Fibroblast of villous mesenchyme (primary cell): Measurements from ENCODE around the gene GPR85. TPM values are rescaled to one million over a fixed set of nuclear protein-coding genes. Genes with fewer than 3 reads are reported as not detected.

ENCODE experiments used
- DNase-seq: peaks from one replicate; pipeline ENCODE4 v3.0.0-alpha.2; 2010; ENCODE audit warnings: low read depth
- H3K4me3 ChIP-seq: 2 replicates; pipeline ENCODE4 v1.5.1; 2011; ENCODE audit warnings: low read depth, mild to moderate bottlenecking, low read length
- CTCF ChIP-seq: IDR thresholded peaks from 2 replicates; pipeline ENCODE4 v1.5.1; 2012; ENCODE audit warnings: low read depth, mild to moderate bottlenecking, low read length; ENCODE audit not compliant: insufficient read depth
- total RNA-seq: library from RNA; depleted of rRNA; stranded (reverse); fragments of >200 nt; gene quantifications from 2 replicates; pipeline ENCODE4 v1.2.3, GENCODE V29; 2012

Gene GPR85
- total RNA-seq, 1 donor = 2.6 TPM

GRCh38 chr7:113084496-113085172 lies 2.0 kb downstream of the GPR85 start:
- DNase-seq = no peak
- H3K4me3 ChIP-seq = no peak overlapping the region
- no peak for TF ChIP-seq CTCF

GRCh38 chr7:113083816-113084495 lies 2.7 kb downstream of the GPR85 start:
- DNase-seq = no peak
- no peak overlapping the region for H3K4me3 ChIP-seq
- no peak for TF ChIP-seq CTCF

DNA sequence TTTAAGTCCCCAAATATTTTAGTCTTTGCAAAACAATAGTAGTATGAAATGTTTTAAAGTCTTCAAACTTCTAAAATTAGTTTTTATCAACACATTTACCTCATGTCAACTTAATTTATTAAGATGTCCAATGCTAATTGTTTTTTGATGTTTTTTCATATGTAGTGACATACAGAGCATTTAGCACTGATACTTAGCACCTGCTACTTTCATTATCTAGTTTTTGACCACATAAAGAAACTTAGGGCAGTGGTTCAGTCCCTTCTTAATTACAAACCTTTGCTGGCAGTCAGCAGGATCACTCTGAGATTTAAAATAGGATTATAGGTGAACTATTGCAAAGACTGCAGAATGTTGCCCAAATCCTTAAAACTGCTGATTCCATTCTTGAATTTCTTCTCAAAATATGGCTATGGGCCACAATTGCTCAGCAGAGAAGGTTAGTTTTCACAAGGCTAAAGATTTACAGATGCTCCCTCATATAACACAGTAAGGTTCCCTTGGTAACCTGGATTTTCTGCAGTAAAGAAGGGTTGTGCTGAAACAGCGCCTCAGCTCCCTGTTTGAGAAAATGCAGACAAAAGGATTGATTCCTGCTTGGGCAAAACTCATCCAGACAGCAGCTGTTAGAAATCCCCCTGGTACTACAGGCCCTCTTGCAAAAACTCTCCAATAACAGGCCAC lies 3.4 kb downstream of the GPR85 start:
- no peak for DNase-seq
- H3K4me3 ChIP-seq = no peak overlapping the region
- TF ChIP-seq CTCF = no peak

DNA sequence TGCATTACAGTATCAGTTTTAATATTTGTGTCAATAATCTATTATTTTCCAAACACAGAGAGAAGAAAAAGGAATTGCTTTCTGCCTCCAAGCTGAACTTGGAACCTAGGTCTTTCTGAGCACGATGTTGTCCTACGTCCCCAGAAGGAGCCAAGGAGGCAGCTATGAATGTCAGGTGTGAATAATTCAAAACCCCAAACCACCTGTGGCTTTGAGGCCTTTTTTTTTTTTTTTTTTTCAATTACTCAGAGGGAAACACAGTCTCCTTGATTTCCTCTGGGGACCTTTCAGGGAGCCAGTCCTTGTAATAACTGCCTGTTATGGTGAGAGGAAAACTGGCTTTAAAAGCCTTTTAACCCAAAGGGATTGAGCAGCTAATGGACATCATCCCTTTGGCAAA lies 8.3 kb downstream of the GPR85 start:
- DNase-seq = no peak
- H3K4me3 ChIP-seq = no peak overlapping the region
- TF ChIP-seq CTCF = no peak

DNA sequence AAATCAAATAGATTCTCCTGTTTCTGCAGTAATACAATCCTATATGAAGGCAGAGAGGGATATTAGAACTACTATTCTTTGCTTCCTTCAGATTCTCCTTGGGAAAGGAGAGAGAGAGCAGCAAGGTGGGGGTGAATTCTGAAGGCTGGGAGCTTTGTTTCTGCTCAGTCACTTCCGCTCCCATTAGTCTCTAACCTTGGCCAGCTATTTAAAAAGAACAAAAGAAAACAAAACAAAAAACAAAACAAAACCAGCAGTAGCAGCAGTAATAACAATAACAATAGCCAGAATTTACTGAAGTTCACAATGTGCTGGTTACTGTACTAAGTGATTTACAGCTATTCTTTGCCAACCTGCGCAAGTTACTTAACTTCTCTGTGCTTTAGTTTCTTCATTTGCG lies 9.9 kb downstream of the GPR85 start:
- DNase-seq = no peak
- TF ChIP-seq CTCF = no peak
- H3K4me3 ChIP-seq = no peak overlapping the region

DNA sequence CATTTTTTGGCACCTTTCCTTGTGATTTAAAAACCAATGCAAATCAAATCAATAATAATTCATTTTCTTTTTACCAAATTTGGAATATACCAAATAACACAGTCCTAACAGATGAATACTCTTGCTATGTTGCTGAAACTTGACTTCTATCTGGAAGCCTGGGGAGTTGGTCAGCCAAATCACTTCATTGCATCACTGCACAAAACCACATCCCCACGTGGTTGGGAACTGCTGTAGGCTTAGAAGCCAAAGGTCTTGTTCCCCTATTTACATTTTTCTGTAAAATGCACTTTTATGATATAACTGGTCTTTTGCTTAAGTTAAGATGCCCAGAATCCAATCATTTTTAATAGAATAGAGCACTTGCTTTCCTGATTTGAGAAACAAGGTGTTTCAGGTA lies 15.2 kb downstream of the GPR85 start:
- peak; percentile 20 for DNase-seq
- TF ChIP-seq CTCF = no peak
- no peak overlapping the region for H3K4me3 ChIP-seq
